ENCODE measurements around the gene GTF3C5.

DNA sequence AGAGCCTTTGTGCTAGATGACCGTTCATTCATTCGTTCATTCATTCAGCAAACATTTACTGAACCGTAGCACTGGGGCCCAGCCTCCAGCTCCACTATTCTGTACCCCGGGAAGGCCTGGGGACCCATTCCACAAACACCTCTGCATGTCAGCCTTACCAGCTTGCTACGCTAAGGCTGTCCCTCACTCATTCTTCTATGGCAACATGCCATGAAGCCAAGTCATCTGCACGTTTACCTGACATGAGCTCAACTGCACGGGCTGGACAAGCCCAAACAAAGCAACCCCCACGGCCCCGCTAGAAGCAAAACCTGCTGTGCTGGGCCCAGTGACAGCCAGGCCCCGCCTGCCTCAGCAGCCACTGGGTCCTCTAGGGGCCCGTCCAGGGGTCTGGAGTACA, 37.0 kb downstream of the GTF3C5 start:
- TF ChIP-seq, protein P1, sequence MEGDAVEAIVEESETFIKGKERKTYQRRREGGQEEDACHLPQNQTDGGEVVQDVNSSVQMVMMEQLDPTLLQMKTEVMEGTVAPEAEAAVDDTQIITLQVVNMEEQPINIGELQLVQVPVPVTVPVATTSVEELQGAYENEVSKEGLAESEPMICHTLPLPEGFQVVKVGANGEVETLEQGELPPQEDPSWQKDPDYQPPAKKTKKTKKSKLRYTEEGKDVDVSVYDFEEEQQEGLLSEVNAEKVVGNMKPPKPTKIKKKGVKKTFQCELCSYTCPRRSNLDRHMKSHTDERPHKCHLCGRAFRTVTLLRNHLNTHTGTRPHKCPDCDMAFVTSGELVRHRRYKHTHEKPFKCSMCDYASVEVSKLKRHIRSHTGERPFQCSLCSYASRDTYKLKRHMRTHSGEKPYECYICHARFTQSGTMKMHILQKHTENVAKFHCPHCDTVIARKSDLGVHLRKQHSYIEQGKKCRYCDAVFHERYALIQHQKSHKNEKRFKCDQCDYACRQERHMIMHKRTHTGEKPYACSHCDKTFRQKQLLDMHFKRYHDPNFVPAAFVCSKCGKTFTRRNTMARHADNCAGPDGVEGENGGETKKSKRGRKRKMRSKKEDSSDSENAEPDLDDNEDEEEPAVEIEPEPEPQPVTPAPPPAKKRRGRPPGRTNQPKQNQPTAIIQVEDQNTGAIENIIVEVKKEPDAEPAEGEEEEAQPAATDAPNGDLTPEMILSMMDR (IDR thresholded peaks at IDR 0.05) = no peak
- no peak for TF ChIP-seq POLR2A (IDR thresholded peaks at IDR 0.05)
